GM19240 (cell line): Measurements from ENCODE around the gene EHMT1.

Source experiments
- DNase-seq: peaks from one replicate; pipeline ENCODE4 v3.0.0; 2011; ENCODE audit warnings: low spot score; ENCODE audit not compliant: insufficient read length

Gene EHMT1

DNA sequence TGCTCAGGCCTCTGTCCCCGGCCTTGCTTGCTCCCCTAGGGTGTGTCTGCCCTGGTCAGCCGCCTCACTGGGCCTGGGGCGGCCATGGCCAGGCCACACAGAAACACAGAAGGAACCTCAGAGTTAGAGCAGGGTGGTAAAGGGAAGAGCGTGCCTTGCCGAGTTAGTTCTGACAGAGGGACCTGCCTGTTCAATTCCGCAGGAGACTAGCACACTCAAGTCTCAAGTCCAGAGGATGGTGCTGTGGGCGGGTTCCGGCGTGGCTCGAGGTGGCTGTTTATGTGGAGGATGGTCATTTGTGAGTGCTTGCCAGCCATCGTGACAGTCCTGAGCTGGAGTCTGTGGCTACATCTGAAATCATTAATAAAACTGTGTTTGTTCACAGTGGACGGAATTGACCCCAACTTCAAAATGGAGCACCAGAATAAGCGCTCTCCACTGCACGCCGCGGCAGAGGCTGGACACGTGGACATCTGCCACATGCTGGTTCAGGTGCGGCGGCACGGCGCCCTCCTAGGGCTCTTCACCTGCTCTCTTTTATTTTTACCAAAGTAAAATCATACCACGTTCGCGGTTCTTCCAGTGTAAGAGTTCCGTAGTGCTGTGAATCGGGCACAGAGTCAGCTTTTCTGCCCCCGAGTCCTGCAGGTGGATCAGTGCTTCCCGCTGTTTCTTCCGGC lies 163.2 kb downstream of the EHMT1 start:
- DNase-seq: no peak

DNA sequence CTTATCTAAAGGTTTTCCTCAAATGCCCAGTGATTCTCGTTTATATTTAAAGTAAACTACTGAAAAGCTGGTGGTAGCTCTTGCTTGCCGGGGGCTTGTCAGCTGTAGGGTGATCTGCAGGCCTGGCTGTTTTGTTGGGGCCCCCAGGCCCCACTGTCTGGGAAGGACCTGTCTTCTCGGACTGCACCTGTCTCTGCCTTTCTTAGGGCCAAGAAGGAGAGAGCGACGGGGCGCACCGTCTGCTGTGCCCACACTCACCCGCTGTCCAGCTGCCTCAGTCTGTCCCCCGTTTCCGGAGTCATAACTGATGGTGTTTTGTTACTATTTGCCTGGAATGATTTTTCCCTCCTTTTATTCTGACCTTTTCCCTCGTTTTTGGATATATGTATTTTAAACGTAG lies 164.7 kb downstream of the EHMT1 start:
- no peak for DNase-seq

DNA sequence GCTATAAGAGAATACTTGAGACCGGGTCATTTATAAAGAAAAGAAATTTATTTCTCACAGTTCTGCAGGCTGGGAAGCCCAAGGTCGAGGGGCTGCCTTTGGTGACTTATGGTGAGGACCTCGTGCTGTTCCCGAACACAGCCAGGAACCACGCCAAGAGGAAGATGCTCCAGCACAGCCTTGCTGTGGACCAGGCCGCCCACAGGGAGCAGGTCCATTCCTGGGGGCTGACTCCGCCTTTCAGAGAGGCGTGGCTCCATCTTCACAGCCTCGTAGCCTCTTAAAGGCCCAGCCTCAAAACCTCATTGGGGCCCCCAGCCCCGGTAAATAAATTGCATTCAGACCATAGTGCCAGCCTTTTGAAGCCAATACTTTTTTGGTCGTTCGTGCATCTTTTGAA lies 165.2 kb downstream of the EHMT1 start:
- DNase-seq: no peak

DNA sequence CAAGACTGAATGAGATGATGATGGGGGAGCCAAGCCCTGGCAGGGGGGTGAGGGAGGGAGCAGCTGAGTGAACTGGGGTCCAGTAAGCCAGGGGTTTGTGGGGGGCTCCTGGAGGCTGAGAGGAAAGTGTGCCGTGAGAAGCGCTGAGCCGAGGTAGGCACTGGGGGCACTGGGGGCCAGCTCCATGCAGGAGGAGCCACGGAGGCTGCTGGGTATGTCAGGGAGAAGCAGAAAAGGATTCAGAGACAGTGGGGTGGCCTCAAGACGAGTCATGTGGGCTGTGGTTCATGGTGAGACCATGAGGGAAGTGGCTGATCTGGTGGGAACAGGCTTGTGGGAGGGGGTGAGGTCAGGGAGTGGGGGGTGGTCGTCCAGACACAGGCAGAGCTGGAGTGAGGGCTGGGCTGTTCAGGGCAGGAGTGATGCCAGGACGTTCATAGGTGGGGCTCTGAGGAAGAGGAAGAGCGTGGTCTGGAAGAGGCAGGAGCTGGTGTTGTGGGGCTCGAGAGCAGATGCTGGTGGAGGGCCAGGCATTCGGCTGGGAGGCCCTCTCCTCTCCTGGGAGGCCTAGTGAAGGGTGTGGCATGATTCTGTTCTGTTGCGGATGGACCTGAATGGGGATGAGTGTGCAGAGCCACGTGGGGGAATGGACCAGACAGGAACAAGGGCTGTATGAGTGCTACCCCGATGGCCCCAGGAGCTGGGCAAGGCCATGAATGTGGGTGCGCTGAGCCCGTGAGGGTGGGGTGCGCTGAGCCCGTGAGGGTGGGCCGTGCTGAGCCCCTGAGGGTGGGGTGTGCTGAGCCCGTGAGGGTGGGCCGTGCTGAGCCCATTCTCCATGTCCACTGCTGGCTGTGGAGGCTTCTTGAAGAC lies 166.1 kb downstream of the EHMT1 start:
- no peak for DNase-seq

DNA sequence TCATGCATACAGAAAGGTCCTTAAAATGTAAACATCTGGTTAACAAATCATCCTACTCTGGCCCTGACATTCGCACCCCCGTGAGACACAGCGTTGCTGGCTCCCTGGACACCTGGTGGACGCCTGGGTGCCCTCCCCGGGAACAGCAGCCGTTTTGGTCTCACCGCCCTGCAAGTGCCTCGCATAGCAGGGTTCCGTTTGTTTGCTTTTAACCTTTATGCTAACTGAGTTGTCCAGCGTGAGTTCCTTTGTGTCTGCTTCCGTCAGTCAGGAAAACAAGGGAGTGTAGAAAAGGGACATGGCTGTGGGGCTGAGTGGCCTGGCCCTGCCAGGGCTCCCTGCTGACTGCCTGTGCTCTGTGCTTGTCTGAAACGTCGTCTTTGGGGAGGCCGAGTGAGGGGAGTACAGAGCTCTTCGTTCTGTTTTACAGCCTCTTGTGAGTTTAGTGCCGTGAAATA lies 166.9 kb downstream of the EHMT1 start:
- no peak for DNase-seq

DNA sequence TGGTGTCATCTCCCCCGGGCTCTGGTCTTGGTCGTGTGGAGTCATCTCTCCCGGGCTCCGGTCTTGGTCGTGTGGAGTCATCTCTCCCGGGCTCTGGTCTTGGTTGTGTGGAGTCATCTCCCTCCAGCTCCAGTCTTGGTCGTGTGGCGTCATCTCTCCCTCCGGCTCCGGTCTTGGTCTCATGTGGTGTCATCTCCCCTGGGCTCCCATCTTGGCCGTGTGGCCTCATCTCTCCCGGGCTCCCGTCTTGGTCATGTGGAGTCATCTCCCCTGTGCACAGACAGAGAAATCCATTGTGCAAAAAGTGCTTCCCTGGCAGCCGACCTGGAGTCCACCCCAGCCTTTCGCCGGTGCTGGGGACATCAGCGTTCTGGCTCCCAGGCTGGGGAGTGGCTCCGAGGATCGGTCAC lies 167.7 kb downstream of the EHMT1 start:
- no peak for DNase-seq

DNA sequence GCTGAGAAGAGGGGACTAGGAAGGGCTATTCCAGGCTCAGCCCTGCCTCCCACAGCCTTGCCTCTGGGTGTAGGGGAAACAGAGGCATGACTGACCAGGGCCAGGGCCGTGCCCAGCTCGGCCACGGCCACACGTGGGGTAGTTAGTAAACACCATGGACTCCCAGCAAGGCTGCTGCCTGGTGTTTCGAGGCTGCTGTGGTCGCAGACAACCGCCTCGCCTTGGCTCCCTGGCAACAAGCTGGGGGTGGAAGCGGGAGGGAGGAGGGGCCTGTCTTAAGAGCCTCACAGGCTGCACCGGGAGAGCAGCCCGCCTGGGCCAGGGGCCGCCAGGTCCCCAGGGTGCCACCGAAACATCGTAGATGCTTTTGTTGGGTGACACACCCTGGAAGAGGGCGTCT lies 168.6 kb downstream of the EHMT1 start:
- no peak for DNase-seq

DNA sequence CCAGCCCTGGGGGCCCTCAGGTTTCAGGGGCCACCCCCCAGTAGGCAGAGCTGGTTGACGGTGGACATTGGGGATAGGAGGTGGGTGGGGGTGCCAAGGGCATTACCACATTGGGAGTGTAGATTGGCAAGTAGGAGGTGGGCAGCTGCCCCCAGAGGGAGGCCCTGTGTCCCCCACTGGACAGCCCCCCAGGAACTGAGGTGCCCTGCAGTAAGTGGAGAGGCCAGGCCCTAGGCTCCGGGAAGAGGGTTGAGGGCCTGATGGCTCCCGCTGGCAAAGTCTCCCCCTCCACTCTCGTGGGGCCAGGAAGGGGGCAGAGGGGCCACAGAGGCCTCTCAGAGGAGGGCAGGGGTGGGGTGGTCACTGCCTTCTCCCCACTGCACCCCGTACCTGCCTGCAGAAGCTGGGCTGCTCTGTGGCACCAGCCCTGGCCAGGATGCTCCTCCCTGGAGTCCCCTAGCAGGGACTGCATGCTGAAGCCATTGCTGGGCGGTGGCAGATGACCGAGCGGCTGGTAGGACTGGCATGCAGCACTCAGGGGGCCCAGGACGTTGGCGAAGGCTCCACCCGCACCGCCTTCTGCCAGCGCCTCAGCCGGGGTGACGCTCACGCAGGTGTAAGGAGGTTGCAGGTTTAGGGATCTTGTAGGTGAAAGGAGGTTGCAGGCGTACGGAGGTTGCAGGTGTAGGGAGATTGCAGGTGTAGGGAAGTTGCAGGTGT lies 169.1 kb downstream of the EHMT1 start:
- DNase-seq: no peak

DNA sequence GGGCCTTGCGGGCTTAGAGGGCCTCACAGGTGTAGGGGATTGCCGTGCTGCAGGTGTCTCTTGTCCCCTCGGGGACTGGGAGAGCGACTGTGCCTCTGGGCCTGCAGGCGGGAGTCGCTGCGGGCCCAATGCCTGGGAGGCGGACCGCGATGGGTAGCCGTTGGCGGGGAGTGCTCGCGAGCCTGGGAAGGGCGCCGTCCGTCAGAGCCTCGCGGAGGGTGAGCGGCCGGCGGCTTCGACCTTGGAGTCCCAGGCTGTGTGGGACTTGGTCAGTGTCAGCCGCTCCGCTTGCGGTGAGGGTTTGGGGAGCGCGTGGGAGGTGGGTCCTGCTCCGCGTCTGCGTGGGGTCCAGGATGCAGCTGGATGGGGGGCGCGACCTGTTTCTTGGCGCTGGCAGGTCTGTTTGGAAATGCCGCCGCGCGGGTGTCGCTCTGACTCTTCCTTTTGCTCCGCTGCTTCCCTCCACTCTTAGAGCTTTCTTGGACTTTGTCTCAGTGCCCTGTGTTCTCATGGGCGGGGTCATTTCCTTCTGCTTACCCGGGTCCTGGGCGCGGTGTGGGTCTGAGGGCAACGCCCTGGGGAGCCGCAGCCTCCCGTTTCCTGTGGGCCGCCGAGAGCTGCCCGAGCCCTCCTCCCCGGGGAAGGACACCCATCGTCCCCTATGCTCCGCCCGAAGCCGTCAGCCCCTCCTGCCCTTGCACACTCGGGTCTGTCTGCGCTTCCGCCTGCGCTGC lies 169.9 kb downstream of the EHMT1 start:
- DNase-seq: no peak

DNA sequence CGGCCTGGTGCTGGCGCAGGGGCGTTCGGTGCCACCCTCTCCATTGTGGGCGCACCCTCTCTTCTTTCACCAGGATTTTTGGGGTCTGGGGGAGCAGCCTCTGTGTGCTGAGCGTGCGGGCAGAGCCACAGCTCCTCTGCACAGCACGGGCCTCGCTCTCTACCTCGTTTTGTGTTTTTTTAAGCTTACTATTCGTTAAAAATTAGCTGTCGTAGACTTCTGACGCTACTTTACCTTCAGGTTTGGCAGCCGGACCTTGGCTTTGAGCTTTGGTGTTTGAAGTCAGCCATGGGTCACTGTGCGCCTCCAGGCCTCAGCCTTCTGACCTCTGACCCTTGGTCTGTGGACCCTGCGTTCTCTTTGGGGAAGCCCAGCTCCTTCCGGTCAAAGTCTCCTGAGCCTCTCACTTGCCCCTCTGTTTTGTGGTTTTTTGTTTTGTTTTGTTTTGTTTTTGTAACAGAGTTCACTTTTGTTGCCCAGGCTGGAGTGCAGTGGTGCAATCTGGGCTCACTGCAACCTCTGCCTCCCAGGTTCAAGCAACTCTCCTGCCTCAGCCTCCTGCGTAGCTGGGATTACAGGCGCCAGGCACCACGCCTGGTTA lies 170.6 kb downstream of the EHMT1 start:
- DNase-seq: no peak

DNA sequence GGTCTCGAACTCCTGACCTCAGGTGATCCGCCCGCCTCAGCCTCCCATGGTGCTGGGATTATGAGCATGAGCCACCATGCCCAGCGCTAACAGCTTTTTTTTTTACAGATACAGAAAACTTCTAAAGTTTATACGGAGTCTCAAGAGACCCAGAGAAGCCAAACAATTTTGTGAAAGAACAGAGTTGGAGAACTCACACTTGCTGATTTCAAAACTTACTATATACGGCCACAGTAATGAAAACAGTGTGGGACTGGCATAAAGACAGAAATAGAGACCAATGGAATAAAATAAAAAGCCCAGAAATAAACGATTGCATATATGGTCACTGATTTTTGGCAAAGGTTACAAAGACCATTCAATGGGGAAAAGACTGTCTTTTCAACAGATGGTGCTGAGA lies 173.1 kb downstream of the EHMT1 start:
- no peak for DNase-seq

DNA sequence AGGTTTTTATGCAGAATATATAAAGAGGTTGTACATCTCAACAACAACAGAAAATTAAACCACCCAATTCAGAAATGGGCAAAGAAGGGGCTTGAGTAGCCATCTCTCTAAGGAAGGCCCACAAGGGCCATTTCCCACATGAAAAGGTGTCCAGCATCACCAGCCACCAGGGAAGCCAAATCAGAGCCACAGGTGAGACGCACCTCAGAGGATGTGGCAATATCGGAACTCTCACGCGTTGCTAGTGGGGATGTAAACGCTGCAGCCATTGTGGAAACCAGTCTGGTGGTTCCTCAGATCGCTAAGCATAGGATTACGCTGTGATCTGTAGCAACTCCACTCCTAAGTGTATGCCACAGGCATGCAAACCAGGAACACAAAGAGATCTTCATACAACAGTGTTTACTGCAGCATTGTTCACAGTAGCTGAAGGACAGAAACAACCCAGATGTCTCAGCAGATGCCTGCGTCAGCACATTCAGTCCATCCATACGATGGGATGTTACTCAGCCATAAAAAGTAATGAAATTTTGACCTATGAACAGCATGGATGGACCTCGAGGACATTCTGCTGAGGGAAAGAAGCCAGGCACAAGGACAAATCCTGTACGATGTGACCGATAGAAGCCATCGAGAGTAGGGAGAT lies 174.5 kb downstream of the EHMT1 start:
- no peak for DNase-seq

DNA sequence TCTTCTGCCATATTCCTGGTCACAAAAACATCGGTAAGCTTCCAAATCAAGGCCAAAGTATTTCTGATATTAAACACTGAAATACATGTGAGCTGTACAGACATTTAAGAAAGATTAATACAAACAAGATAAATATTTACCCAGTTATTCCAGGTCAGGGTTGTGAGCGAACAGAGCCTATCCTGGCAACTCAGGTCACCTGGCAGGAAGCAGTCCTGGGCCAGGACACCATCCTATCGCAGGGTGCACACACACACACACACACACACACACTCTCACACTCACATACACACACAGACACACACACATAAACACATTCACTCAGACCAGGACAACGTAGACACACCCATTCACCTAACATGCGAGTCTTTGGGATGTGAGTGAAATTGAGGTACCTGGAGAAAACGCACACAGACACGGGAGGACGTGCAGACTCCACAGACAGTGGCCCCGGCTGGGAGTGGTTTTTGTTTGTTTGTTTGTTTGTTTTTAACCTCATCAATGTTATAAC lies 176.4 kb downstream of the EHMT1 start:
- DNase-seq: no peak

DNA sequence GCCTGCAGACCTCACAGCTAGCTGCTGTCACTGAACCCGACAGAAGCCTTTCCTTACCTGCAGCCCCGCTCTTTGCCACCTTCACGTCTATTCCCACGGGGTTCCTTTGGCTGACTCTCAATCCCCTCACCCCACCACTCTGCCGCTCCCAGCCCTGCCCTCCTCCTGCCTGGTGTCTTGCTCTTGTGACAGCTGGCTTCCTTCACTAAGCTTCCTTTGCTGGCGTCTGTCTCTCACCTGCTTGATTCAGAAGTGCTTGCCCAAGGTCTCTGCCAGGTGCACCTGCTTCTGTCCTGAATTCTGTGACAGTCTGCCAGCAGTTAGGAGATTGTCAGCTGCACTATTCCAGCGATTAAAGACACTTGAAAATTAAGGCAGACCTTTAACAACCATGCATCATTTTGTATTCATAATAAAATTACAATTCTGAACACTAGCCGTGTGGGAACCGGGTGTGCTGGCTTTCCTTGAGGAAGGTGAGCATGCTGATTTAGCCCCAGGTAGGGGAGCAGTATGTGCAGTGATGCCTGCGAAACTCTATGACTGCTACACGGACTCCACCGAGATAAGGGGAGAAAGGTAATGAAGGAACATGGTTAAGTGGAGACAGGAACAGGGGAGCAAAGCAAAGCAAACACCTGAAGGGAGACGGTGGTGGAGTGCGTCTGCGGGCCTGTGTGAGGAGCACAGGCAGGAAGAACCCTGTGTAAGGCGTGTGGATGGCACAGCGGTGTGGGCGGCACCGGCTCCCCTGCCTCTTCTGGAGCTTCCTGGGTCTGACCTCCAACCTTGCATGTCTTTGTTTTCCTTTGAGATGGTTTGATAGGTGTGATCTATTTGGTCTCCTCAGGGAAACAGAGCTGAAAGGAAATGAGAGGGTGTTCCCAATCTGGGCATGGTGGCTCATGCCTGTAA lies 178.7 kb downstream of the EHMT1 start:
- DNase-seq: no peak

DNA sequence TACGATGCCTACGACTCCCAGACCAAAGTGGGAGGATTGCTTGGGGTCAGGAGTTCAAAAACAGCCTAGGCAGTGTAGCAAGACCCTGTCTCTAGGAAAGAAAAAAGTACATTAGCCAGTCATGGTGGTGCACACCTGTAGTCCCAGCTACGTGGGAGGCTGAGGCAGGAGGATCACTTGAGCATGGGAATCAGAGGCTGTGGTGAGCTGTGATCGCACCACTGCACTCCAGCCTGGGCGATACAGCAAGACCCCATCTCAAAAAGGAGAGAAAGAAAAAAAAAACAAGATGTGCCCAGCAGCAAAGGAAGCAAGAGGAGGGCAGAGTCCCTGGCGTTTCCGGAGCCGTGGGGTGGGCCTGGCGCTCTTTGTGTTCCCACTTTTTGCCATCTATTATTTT lies 179.3 kb downstream of the EHMT1 start:
- no peak for DNase-seq

DNA sequence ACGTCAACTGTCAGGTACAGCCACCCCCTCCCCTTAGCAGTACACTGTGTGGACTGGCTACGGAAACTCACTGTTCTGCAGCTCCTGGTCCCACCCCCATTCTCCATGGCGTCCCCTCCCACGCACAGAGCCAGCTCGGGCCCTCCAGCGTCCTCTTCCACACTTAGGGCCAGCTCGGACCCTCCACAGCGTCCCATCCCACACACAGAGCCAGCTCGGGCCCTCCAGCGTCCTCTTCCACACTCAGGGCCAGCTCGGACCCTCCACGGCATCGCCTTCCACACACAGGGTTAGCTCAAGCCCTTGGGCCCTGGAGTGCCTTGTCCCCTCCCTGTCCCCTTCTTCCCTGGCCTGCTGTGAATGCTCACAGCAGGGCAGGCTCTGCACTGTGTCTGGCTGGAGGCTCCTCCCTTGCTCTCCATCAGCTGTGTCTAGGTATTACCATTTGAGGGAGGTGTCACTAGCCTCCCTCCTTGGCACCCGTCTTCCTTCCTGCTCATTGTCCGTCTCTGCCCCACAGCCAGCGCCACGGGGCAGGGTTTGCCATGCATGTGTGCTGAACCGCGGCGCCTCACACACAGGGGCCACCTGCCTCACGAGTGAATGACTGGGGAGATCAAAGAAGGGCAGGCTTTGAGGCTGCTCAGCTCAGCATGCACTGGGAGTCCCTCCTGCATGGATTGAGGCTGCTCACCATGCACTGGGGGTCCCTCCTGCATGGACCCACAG lies 180.3 kb downstream of the EHMT1 start:
- no peak for DNase-seq

DNA sequence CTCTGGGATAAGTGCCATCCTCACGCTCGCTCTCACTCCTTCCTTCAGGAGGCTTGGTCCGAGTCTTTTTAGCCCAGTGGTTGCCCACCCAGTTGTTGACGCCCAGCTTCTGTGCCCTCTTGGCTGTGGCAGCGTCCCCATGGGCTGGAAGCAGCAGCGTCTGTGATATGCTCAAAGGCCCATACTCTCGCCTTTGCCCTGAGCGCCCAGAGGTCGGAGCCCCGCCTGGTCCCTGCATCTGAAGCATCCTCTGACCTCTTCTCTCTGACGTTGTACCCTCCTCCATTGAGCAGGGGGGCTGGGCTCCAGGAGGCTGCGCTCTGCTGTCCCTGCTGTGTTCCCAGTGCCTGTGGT lies 180.8 kb downstream of the EHMT1 start:
- no peak for DNase-seq

DNA sequence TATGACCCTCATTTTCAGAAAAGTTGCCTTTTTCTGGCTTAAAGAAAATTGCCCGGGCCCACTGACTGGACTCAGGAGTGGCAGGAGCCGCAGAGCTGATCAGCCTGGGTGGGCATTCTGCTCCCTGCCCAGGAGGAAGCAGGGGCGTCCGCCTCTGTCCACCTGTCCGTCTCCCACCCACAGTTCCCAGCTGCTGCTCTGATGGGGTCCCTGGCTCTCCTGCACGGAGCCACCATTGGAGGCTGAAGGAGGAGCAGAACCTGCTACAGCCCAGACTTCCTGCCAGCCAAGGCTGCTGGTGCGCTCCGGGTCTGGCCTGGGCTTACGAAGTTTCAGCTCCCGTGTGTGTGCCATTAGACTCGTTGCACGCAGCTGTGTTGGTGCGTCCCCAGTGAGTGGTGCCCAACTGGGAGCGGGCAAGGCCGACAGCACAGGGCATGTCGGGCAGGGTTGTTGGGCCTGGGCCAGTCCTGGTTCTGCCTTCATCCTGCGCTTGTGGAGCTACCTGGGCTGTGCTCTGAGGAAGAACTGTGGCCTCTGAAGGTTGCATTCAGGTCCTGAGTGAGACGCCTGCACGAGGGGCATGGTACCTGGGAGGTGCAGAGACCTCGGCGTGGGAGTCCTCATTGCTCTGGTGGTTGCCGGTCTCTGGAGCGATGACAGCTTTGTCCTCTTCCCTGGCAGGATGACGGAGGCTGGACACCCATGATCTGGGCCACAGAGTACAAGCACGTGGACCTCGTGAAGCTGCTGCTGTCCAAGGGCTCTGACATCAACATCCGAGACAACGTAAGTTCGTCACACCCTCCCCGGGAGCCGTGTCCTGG lies 181.6 kb downstream of the EHMT1 start:
- no peak for DNase-seq
